ENCODE data around the gene JUND.

The JUND gene

GRCh38 chr19:18290302-18291018 is 9.0 kb upstream of the JUND start:
- Mint-ChIP-seq H3K27ac (peak overlapping the region; percentile 94), H3K9me3 (no peaks in the 10 kb centered on the region), H3K4me1 (ENCODE audit: low read depth) (peaks cover 55% of the 10 kb centered on the region), H3K27me3 (ENCODE audit: low read depth) (no peaks in the 10 kb centered on the region), H3K4me3 (peak overlapping the region; percentile 94), H3K36me3 (ENCODE audit: low read depth) (peaks cover 15% of the 10 kb centered on the region)
- DNase-seq (ENCODE audit: low spot score) = peak; percentile 98

DNA sequence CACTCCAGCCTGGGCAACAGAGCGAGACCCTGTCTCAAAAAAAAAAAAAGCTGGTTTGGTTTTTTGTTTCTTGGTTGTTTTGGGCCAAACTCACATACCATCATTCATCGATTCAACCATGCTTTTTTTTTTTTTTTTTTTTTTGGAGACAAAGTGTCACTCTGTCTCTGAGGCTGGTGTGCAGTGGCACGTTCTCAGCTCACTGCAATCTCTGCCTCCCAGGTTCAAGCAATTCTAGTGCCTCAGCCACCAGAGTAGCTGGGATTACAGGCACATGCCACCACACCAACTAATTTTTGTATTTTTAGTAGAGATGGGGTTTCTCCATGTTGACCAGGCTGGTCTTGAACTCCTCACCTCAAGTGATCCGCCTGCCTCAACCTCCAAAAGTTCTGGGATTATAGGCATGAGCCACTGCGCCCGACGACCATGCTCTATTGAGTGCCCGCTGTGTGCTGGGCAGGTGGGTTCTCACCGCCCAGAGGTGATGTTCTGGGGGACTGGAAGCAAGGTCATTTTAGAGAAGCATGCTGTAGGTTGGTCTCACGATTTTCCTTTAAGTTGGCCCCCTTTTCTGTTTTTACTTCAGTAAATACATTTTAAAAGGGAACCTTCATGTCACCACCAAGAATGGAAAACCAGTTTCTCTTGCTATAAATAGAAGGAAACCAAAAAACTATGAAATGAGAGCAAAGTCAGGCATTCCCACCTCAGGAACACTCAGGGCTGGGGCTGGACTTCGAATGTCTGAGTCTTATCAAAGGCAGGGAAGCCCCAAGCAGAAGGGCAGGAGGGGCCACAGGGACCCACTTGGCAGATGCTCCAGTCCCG is 8.3 kb upstream of the JUND start:
- H3K9me3 Mint-ChIP-seq = no peaks in the 10 kb centered on the region
- H3K4me1 Mint-ChIP-seq (ENCODE audit: low read depth) = peaks cover 57% of the 10 kb centered on the region
- peaks cover 8% of the 10 kb centered on the region for H3K36me3 Mint-ChIP-seq (ENCODE audit: low read depth)
- no peaks in the 10 kb centered on the region for H3K27me3 Mint-ChIP-seq (ENCODE audit: low read depth)
- peak overlapping the region; percentile 94 for H3K27ac Mint-ChIP-seq
- DNase-seq (ENCODE audit: low spot score) = no peak
- peak overlapping the region; percentile 94 for H3K4me3 Mint-ChIP-seq

DNA sequence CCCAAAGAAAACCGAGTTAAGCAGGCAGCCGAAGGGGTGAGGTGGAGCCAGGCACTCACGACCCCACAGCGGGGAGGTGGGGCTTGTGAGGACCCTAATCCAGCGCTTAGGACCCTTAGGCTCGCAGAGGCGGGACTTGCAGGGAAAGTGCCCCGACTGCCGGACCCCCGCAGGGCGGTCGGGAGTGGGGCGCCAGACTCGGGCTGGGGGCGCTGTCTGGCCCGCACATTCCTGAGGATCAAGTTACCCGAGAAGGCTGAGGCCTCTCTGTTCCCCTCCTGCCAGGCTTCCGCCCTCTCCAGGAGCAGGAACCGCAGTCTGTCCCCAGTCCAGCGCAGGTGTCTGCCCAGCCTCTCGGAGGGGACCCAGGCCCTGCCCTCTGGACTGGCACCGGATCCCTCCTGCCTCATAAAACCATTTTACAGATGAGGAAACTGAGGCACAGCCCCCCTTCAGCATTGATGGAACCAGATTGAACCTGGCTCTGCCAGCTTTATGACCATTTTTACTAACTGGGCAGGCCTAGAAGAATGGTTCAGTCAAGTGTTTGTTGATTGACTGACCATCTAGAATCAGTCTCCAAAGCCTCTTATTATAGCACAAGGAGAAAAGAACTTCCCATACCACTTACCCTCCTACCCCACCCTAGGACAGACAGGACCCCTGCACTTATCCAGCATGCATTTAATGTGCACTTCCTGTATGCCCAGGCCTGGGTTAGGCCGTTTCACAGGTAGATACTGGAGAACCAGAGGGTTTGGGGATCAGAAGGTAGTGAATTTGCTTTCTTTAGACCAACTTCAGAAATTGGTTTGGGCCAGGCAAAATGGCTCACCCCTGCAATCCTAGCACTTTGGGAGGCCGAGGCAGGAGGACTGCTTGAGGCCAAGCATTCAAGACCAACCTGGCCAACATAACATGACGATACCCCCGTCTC is 6.7 kb upstream of the JUND start:
- H3K36me3 Mint-ChIP-seq (ENCODE audit: low read depth) = peaks cover 4% of the 10 kb centered on the region
- DNase-seq (ENCODE audit: low spot score) = no peak
- peak overlapping the region; percentile 89 for H3K27ac Mint-ChIP-seq
- peak overlapping the region; percentile 36 for H3K4me3 Mint-ChIP-seq
- no peaks in the 10 kb centered on the region for H3K27me3 Mint-ChIP-seq (ENCODE audit: low read depth)
- no peaks in the 10 kb centered on the region for H3K9me3 Mint-ChIP-seq
- H3K4me1 Mint-ChIP-seq (ENCODE audit: low read depth) = peaks cover 45% of the 10 kb centered on the region

GRCh38 chr19:18286973-18287635 is 5.7 kb upstream of the JUND start:
- H3K9me3 Mint-ChIP-seq = no peaks in the 10 kb centered on the region
- no peak for DNase-seq (ENCODE audit: low spot score)
- no peaks in the 10 kb centered on the region for H3K27me3 Mint-ChIP-seq (ENCODE audit: low read depth)
- H3K27ac Mint-ChIP-seq = peak overlapping the region; percentile 85
- peaks cover 51% of the 10 kb centered on the region for H3K4me1 Mint-ChIP-seq (ENCODE audit: low read depth)
- peaks cover 5% of the 10 kb centered on the region for H3K36me3 Mint-ChIP-seq (ENCODE audit: low read depth)
- H3K4me3 Mint-ChIP-seq = no peak overlapping the region

- no peaks in the 10 kb centered on the region for H3K9me3 Mint-ChIP-seq
- H3K27me3 Mint-ChIP-seq (ENCODE audit: low read depth) = peaks cover under 1% of the 10 kb centered on the region
- peak overlapping the region; percentile 61 for H3K4me3 Mint-ChIP-seq
- DNase-seq (ENCODE audit: low spot score) = peak; percentile 73
- H3K36me3 Mint-ChIP-seq (ENCODE audit: low read depth) = peaks cover 8% of the 10 kb centered on the region
- H3K4me1 Mint-ChIP-seq (ENCODE audit: low read depth) = peaks cover 40% of the 10 kb centered on the region
- H3K27ac Mint-ChIP-seq = peak overlapping the region; percentile 78
Measured at GRCh38 chr19:18284712-18285360, 3.4 kb upstream of the JUND start.

DNA sequence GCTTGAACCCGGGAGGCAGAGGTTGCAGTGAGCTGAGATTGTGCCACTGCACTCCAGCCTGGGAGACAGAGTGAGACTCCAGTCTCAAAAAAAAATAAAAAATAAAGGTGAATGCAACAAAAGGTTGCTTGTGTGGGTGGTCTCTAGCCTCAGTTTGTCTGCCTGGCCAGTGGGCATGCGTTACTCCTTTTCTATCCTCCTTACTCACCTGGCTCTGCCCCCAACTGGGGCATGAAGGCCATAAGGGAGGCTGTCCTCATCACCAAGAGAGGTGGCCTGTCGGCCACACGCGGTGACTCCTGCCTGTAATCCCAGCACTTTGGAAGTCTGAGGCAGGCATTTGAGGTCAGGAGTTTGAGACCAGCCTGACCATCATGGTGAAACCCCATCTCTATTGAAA is 1.9 kb upstream of the JUND start:
- Mint-ChIP-seq H3K9me3 (no peaks in the 10 kb centered on the region), H3K4me3 (no peak overlapping the region), H3K27ac (peak overlapping the region; percentile 96), H3K27me3 (ENCODE audit: low read depth) (peaks cover 4% of the 10 kb centered on the region), H3K36me3 (ENCODE audit: low read depth) (peaks cover 23% of the 10 kb centered on the region), H3K4me1 (ENCODE audit: low read depth) (peaks cover 41% of the 10 kb centered on the region)
- DNase-seq (ENCODE audit: low spot score) = no peak

- peak overlapping the region; percentile 82 for H3K4me3 Mint-ChIP-seq
- DNase-seq (ENCODE audit: low spot score) = no peak
- H3K9me3 Mint-ChIP-seq = no peaks in the 10 kb centered on the region
- H3K27ac Mint-ChIP-seq = peak overlapping the region; percentile 96
- peaks cover 4% of the 10 kb centered on the region for H3K27me3 Mint-ChIP-seq (ENCODE audit: low read depth)
- peaks cover 28% of the 10 kb centered on the region for H3K36me3 Mint-ChIP-seq (ENCODE audit: low read depth)
- peaks cover 42% of the 10 kb centered on the region for H3K4me1 Mint-ChIP-seq (ENCODE audit: low read depth)
Measured at GRCh38 chr19:18282788-18283141, 1.3 kb upstream of the JUND start.

GRCh38 chr19:18282021-18282787 is 782 bp upstream of the JUND start:
- peak overlapping the region; percentile 82 for H3K4me3 Mint-ChIP-seq
- peaks cover 43% of the 10 kb centered on the region for H3K4me1 Mint-ChIP-seq (ENCODE audit: low read depth)
- DNase-seq (ENCODE audit: low spot score) = peak; percentile 45
- H3K36me3 Mint-ChIP-seq (ENCODE audit: low read depth) = peaks cover 31% of the 10 kb centered on the region
- peaks cover 4% of the 10 kb centered on the region for H3K27me3 Mint-ChIP-seq (ENCODE audit: low read depth)
- no peaks in the 10 kb centered on the region for H3K9me3 Mint-ChIP-seq
- H3K27ac Mint-ChIP-seq = peak overlapping the region; percentile 96

- peaks cover 4% of the 10 kb centered on the region for H3K27me3 Mint-ChIP-seq (ENCODE audit: low read depth)
- H3K4me1 Mint-ChIP-seq (ENCODE audit: low read depth) = peaks cover 33% of the 10 kb centered on the region
- H3K4me3 Mint-ChIP-seq = peak overlapping the region; percentile 96
- peaks cover 34% of the 10 kb centered on the region for H3K36me3 Mint-ChIP-seq (ENCODE audit: low read depth)
- peak overlapping the region; percentile 98 for H3K27ac Mint-ChIP-seq
- no peaks in the 10 kb centered on the region for H3K9me3 Mint-ChIP-seq
- DNase-seq (ENCODE audit: low spot score) = peak; percentile 80
Measured at GRCh38 chr19:18280247-18281081, 958 bp downstream of the JUND start.

GRCh38 chr19:18279516-18280246 is 1.7 kb downstream of the JUND start:
- Mint-ChIP-seq H3K4me3 (peak overlapping the region; percentile 96), H3K27me3 (ENCODE audit: low read depth) (peaks cover 4% of the 10 kb centered on the region), H3K9me3 (no peaks in the 10 kb centered on the region), H3K4me1 (ENCODE audit: low read depth) (peaks cover 27% of the 10 kb centered on the region), H3K27ac (peak overlapping the region; percentile 98), H3K36me3 (ENCODE audit: low read depth) (peaks cover 41% of the 10 kb centered on the region)
- peak; percentile 88 for DNase-seq (ENCODE audit: low spot score)

GRCh38 chr19:18279266-18279515 is 2.2 kb downstream of the JUND start:
- Mint-ChIP-seq H3K27ac (peak overlapping the region; percentile 98), H3K9me3 (no peaks in the 10 kb centered on the region), H3K4me1 (ENCODE audit: low read depth) (peaks cover 27% of the 10 kb centered on the region), H3K4me3 (peak overlapping the region; percentile 96), H3K36me3 (ENCODE audit: low read depth) (peaks cover 45% of the 10 kb centered on the region), H3K27me3 (ENCODE audit: low read depth) (peaks cover 4% of the 10 kb centered on the region)
- DNase-seq (ENCODE audit: low spot score) = no peak

Measured in T-helper 2 cell treated with Interferon-gamma antibody and Interleukin-4, amounts not matched to agents 5 μg/mL and 100 μg/mL, for 36 hours (primary cell).